A375 (cell line): ENCODE measurements around the gene CHP2. TPM values are rescaled to one million over a fixed set of nuclear protein-coding genes. Genes with fewer than 3 reads are reported as not detected.

Source experiments
- total RNA-seq: library from RNA; depleted of rRNA; stranded (reverse); fragments of >200 nt; shearing (Covaris generic); gene quantifications from 2 replicates; pipeline ENCODE4 v1.2.3, GENCODE V29; 2014; rRNA removed

CHP2 gene
- not detected in 2 replicates for total RNA-seq

GRCh38 chr16:23754594-23755483, at the start of gene CHP2:
Gene CHP2, plus strand, starts transcription at chr16:23755026. Its CDS starts 24 bp downstream, at chr16:23755050.

DNA sequence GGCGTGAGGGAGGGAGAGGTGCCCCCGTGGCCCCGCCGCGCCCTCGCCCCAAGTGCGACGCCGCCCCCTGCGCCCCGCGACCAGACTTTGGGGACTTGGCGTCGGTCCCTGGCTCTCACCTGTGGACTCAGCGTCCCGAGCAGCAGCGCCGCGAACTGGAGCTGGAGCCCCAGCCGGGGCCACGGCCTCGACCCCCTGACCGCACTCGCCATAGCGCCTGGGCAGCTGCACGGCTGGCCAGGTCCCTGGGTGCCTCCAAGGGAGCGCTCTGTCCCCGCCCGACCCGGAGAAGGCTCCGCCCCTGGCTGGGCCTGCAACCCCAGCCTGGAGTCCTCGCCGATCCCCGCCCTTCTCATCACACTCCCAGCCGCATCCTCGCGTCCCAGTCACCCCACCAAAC, 41.9 kb upstream of the CHP2 start, which contains the start of gene ERN2:
ERN2 (minus strand) TSS at position 247 of the 400 bp plus-strand sequence; CDS start at position 212, 35 bp downstream.

Other genes with a start within 250 kb of the CHP2 start
- gene GGA2, start 244.5 kb upstream of the CHP2 start, total RNA-seq = 39.4 and 42.4 TPM in 2 replicates
- 42.3 and 57.8 TPM in 2 replicates for gene EARS2, start 197.7 kb upstream of the CHP2 start, total RNA-seq
- 85.3 and 88.8 TPM in 2 replicates for gene UBFD1, start 197.3 kb upstream of the CHP2 start, total RNA-seq
- 195 and 197 TPM in 2 replicates for gene NDUFAB1, start 158.7 kb upstream of the CHP2 start, total RNA-seq
- gene PALB2, start 113.7 kb upstream of the CHP2 start, total RNA-seq = 10.7 and 13.7 TPM in 2 replicates
- gene DCTN5, start 113.6 kb upstream of the CHP2 start, total RNA-seq = 33.6 and 36.0 TPM in 2 replicates
- gene PLK1, start 76.1 kb upstream of the CHP2 start, total RNA-seq = 67.6 and 86.8 TPM in 2 replicates
- not detected in 2 replicates for gene ERN2, start 41.8 kb upstream of the CHP2 start, total RNA-seq
- gene PRKCB, start 81.0 kb downstream of the CHP2 start, total RNA-seq = not detected in 2 replicates